Measurements from ENCODE around the gene IARS2.
"Not testable (repeated sequence)": the region's sequence is repeated elsewhere in the genome, so short reads cannot be mapped to it uniquely, and the experiment has no call there.

Gene IARS2

GRCh38 chr1:220094016-220094911 is at the start of gene IARS2:
Gene IARS2, plus strand, starts transcription at chr1:220094132. Its CDS starts 85 bp downstream, at chr1:220094217.
- DNase-seq (ENCODE audit: extremely low spot score, insufficient read length, low read depth) (peak; percentile 86), FAIRE-seq (peak; percentile 81)

GRCh38 chr1:220044678-220045355 is 49.1 kb upstream of the IARS2 start:
- no peak for DNase-seq (ENCODE audit: extremely low spot score, insufficient read length, low read depth)
- FAIRE-seq, result no peak

- DNase-seq (ENCODE audit: extremely low spot score, insufficient read length, low read depth), result no peak
- FAIRE-seq, result peak; percentile 55
Measured at GRCh38 chr1:220045356-220046051, 48.4 kb upstream of the IARS2 start.

- peak; percentile 88 for DNase-seq (ENCODE audit: extremely low spot score, insufficient read length, low read depth)
- FAIRE-seq, result peak; percentile 99
Measured at GRCh38 chr1:220046052-220046930, 47.6 kb upstream of the IARS2 start, which contains the start of gene EPRS1. Gene EPRS1, minus strand, starts transcription at chr1:220046505. Its CDS starts 117 bp downstream, at chr1:220046388.

- no peak for DNase-seq (ENCODE audit: extremely low spot score, insufficient read length, low read depth)
- no peak for FAIRE-seq
Measured at GRCh38 chr1:220056374-220056773, 37.6 kb upstream of the IARS2 start.

- FAIRE-seq, result no peak
- no peak for DNase-seq (ENCODE audit: extremely low spot score, insufficient read length, low read depth)
Measured at GRCh38 chr1:220060876-220061275, 33.1 kb upstream of the IARS2 start.

GRCh38 chr1:220062629-220063028 is 31.3 kb upstream of the IARS2 start:
- no peak for FAIRE-seq
- DNase-seq (ENCODE audit: extremely low spot score, insufficient read length, low read depth), result no peak

GRCh38 chr1:220067269-220068204 is 26.4 kb upstream of the IARS2 start:
- DNase-seq (ENCODE audit: extremely low spot score, insufficient read length, low read depth) (no peak), FAIRE-seq (no peak)

- FAIRE-seq (no peak), DNase-seq (ENCODE audit: extremely low spot score, insufficient read length, low read depth) (no peak)
Measured at GRCh38 chr1:220076861-220077762, 16.8 kb upstream of the IARS2 start.

- FAIRE-seq, result no peak
Measured at GRCh38 chr1:220077887-220078286, 16.0 kb upstream of the IARS2 start.

GRCh38 chr1:220084460-220084859 is 9.5 kb upstream of the IARS2 start:
- no peak for DNase-seq (ENCODE audit: extremely low spot score, insufficient read length, low read depth)
- no peak for FAIRE-seq

More at GRCh38 chr1:220077887-220078286, 16.0 kb upstream of the IARS2 start:
- no peak for DNase-seq (ENCODE audit: extremely low spot score, insufficient read length, low read depth)

- DNase-seq (ENCODE audit: extremely low spot score, insufficient read length, low read depth), result not testable (repeated sequence)
- peak; percentile 48 for FAIRE-seq
Measured at GRCh38 chr1:220086261-220086686, 7.7 kb upstream of the IARS2 start.

GRCh38 chr1:220089650-220090556 is 4.0 kb upstream of the IARS2 start, which contains the start of gene BPNT1:
Gene BPNT1, minus strand, starts transcription at chr1:220089788. Its CDS starts 9,942 bp downstream, at chr1:220079846.
- DNase-seq (ENCODE audit: extremely low spot score, insufficient read length, low read depth), result peak; percentile 68
- peak; percentile 99 for FAIRE-seq

GRCh38 chr1:220092694-220093093 is 1.2 kb upstream of the IARS2 start:
- FAIRE-seq, result no peak
- DNase-seq (ENCODE audit: extremely low spot score, insufficient read length, low read depth), result no peak

GRCh38 chr1:220093361-220094015 is 444 bp upstream of the IARS2 start:
- FAIRE-seq (no peak), DNase-seq (ENCODE audit: extremely low spot score, insufficient read length, low read depth) (no peak)

GRCh38 chr1:220099826-220100225 is 5.9 kb downstream of the IARS2 start:
- FAIRE-seq, result no peak
- no peak for DNase-seq (ENCODE audit: extremely low spot score, insufficient read length, low read depth)
